Activated T-helper 1 cell treated with anti-CD3 and anti-CD28 coated beads, Interleukin-12 subunit alpha, Interleukin-12 subunit beta, Interleukin-2, Interleukin-4 antibody, amounts not matched to agents 30 ng/mL and 10 ng/mL and 1 ng/mL, durations not matched to agents 14 hours and 24 hours and 36 hours (primary cell): ENCODE results near the gene HORMAD2. TPM values are rescaled to one million over a fixed set of nuclear protein-coding genes. Genes with fewer than 3 reads are reported as not detected.
"Not testable (repeated sequence)": the region's sequence is repeated elsewhere in the genome, so short reads cannot be mapped to it uniquely, and the experiment has no call there.

ENCODE experiments used
- DNase-seq: peaks from one replicate; pipeline ENCODE4 v3.0.0; 2021; ENCODE audit warnings: low spot score
- H3K27ac Mint-ChIP-seq: one replicate; pipeline ENCODE4 v1.8.0; 2021; ENCODE audit warnings: mild to moderate bottlenecking, mixed read lengths
- H3K27me3 Mint-ChIP-seq: one replicate; pipeline ENCODE4 v1.8.0; 2022; ENCODE audit warnings: mild to moderate bottlenecking, moderate library complexity, mixed read lengths; ENCODE audit not compliant: insufficient read depth
- H3K36me3 Mint-ChIP-seq: one replicate; pipeline ENCODE4 v1.8.0; 2021; ENCODE audit warnings: low read depth, mixed read lengths
- H3K4me1 Mint-ChIP-seq: one replicate; pipeline ENCODE4 v1.8.0; 2021; ENCODE audit warnings: low read depth, mixed read lengths
- H3K4me3 Mint-ChIP-seq: one replicate; pipeline ENCODE4 v1.8.0; 2021; ENCODE audit warnings: mild to moderate bottlenecking, moderate library complexity, mixed read lengths
- H3K9me3 Mint-ChIP-seq: one replicate; pipeline ENCODE4 v1.8.0; 2021; ENCODE audit warnings: mixed read lengths
- intact Hi-C: fragments of 100-400 bp; cut with micrococcal nuclease; formaldehyde crosslinking; loops from one replicate; pipeline ENCODE4 v1.15.1; 2024
- total RNA-seq: library from RNA; stranded (reverse); gene quantifications from 2 replicates; pipeline ENCODE4 v1.2.3, GENCODE V29; 2022

Gene HORMAD2
- total RNA-seq, 1 donor from 2014 or later = 0.21 TPM

GRCh38 chr22:30062259-30062658 is 18.0 kb upstream of the HORMAD2 start:
- intact Hi-C loops = no loop called here
- H3K4me1 Mint-ChIP-seq = no peaks in the 10 kb centered on the region
- peaks cover 30% of the 10 kb centered on the region for H3K9me3 Mint-ChIP-seq
- no peaks in the 10 kb centered on the region for H3K36me3 Mint-ChIP-seq
- no peak overlapping the region for H3K4me3 Mint-ChIP-seq
- H3K27me3 Mint-ChIP-seq = peaks cover 10% of the 10 kb centered on the region
- no peak for DNase-seq
- H3K27ac Mint-ChIP-seq = no peak overlapping the region

GRCh38 chr22:30062950-30063349 is 17.3 kb upstream of the HORMAD2 start:
- H3K4me3 Mint-ChIP-seq = no peak overlapping the region
- H3K27me3 Mint-ChIP-seq = peaks cover 7% of the 10 kb centered on the region
- no peak overlapping the region for H3K27ac Mint-ChIP-seq
- intact Hi-C loops = no loop called here
- peaks cover 27% of the 10 kb centered on the region for H3K9me3 Mint-ChIP-seq
- no peaks in the 10 kb centered on the region for H3K4me1 Mint-ChIP-seq
- DNase-seq = no peak
- H3K36me3 Mint-ChIP-seq = no peaks in the 10 kb centered on the region

GRCh38 chr22:30064172-30064571 is 16.1 kb upstream of the HORMAD2 start:
- no peak overlapping the region for H3K27ac Mint-ChIP-seq
- H3K4me1 Mint-ChIP-seq = no peaks in the 10 kb centered on the region
- intact Hi-C loops = no loop called here
- H3K36me3 Mint-ChIP-seq = no peaks in the 10 kb centered on the region
- H3K4me3 Mint-ChIP-seq = no peak overlapping the region
- H3K27me3 Mint-ChIP-seq = peaks cover 7% of the 10 kb centered on the region
- no peak for DNase-seq
- peaks cover 27% of the 10 kb centered on the region for H3K9me3 Mint-ChIP-seq

- Mint-ChIP-seq H3K9me3 (no peaks in the 10 kb centered on the region), H3K27me3 (peaks cover 12% of the 10 kb centered on the region), H3K4me3 (no peak overlapping the region), H3K4me1 (peaks cover 18% of the 10 kb centered on the region), H3K36me3 (no peaks in the 10 kb centered on the region), H3K27ac (no peak overlapping the region)
- DNase-seq = no peak
- intact Hi-C loops = no loop called here
These were observed 6.5 kb upstream of the HORMAD2 start for GRCh38 chr22:30073743-30074142.

- H3K9me3 Mint-ChIP-seq = no peaks in the 10 kb centered on the region
- DNase-seq = no peak
- H3K4me1 Mint-ChIP-seq = peaks cover 22% of the 10 kb centered on the region
- no peak overlapping the region for H3K4me3 Mint-ChIP-seq
- intact Hi-C loops = no loop called here
- peaks cover 12% of the 10 kb centered on the region for H3K27me3 Mint-ChIP-seq
- no peak overlapping the region for H3K27ac Mint-ChIP-seq
- no peaks in the 10 kb centered on the region for H3K36me3 Mint-ChIP-seq
These were observed 6.1 kb upstream of the HORMAD2 start for GRCh38 chr22:30074147-30074546.

- DNase-seq = no peak
- Mint-ChIP-seq H3K9me3 (no peaks in the 10 kb centered on the region), H3K27ac (no peak overlapping the region), H3K36me3 (no peaks in the 10 kb centered on the region), H3K4me1 (peaks cover 23% of the 10 kb centered on the region), H3K27me3 (peaks cover 12% of the 10 kb centered on the region), H3K4me3 (no peak overlapping the region)
- intact Hi-C loops = no loop called here
These were observed 5.3 kb upstream of the HORMAD2 start for GRCh38 chr22:30074994-30075393.

GRCh38 chr22:30077279-30077880 is 2.9 kb upstream of the HORMAD2 start:
- Mint-ChIP-seq H3K27ac (no peak overlapping the region), H3K4me3 (no peak overlapping the region), H3K4me1 (peaks cover 23% of the 10 kb centered on the region), H3K9me3 (no peaks in the 10 kb centered on the region), H3K36me3 (no peaks in the 10 kb centered on the region), H3K27me3 (peaks cover 16% of the 10 kb centered on the region)
- DNase-seq = no peak
- intact Hi-C loops = no loop called here

- peak; percentile 10 for DNase-seq
- peak overlapping the region; percentile 56 for H3K27ac Mint-ChIP-seq
- peak overlapping the region; percentile 53 for H3K4me3 Mint-ChIP-seq
- peaks cover 23% of the 10 kb centered on the region for H3K4me1 Mint-ChIP-seq
- intact Hi-C loops = loop anchor here (2.0 kb wide), 1 partner anchor 240 kb away; the partner anchor contains the start of gene ASCC2
- H3K36me3 Mint-ChIP-seq = no peaks in the 10 kb centered on the region
- no peaks in the 10 kb centered on the region for H3K9me3 Mint-ChIP-seq
- H3K27me3 Mint-ChIP-seq = peaks cover 16% of the 10 kb centered on the region
These were observed 1.6 kb upstream of the HORMAD2 start for GRCh38 chr22:30078320-30079311.

- Mint-ChIP-seq H3K36me3 (peaks cover 4% of the 10 kb centered on the region), H3K27me3 (peaks cover 7% of the 10 kb centered on the region), H3K9me3 (peaks cover 5% of the 10 kb centered on the region), H3K4me1 (peaks cover 24% of the 10 kb centered on the region), H3K27ac (no peak overlapping the region), H3K4me3 (no peak overlapping the region)
- no peak for DNase-seq
- intact Hi-C loops = no loop called here
These were observed 541 bp downstream of the HORMAD2 start for GRCh38 chr22:30080805-30081204.

- no peak for DNase-seq
- H3K4me1 Mint-ChIP-seq = peaks cover 15% of the 10 kb centered on the region
- H3K27ac Mint-ChIP-seq = peak overlapping the region; percentile 9
- intact Hi-C loops = loop anchor here (5.0 kb wide), 1 partner anchor 44 kb away; no protein-coding TSS in a partner anchor
- no peak overlapping the region for H3K4me3 Mint-ChIP-seq
- H3K36me3 Mint-ChIP-seq = peaks cover 4% of the 10 kb centered on the region
- peaks cover 2% of the 10 kb centered on the region for H3K27me3 Mint-ChIP-seq
- H3K9me3 Mint-ChIP-seq = peaks cover 5% of the 10 kb centered on the region
These were observed 6.2 kb downstream of the HORMAD2 start for GRCh38 chr22:30086496-30086895.

- H3K27ac Mint-ChIP-seq, DNase-seq, H3K27me3 Mint-ChIP-seq, H3K36me3 Mint-ChIP-seq, H3K9me3 Mint-ChIP-seq, H3K4me3 Mint-ChIP-seq: not testable (repeated sequence)
- intact Hi-C loops = loop anchor here (5.0 kb wide), 1 partner anchor 45 kb away; no protein-coding TSS in a partner anchor
- peaks cover 15% of the 10 kb centered on the region for H3K4me1 Mint-ChIP-seq
These were observed 6.8 kb downstream of the HORMAD2 start for GRCh38 chr22:30087037-30087436.

- intact Hi-C loops = loop anchor here (2.0 to 5.0 kb wide), 3 partner anchors 45 to 321 kb away; partner anchors contain the start of genes MTMR3, UQCR10 and ZMAT5
- DNase-seq = no peak
- Mint-ChIP-seq H3K36me3 (peaks cover 4% of the 10 kb centered on the region), H3K9me3 (peaks cover 5% of the 10 kb centered on the region), H3K27me3 (peaks cover 5% of the 10 kb centered on the region), H3K4me1 (peaks cover 15% of the 10 kb centered on the region), H3K27ac (no peak overlapping the region), H3K4me3 (no peak overlapping the region)
These were observed 7.3 kb downstream of the HORMAD2 start for GRCh38 chr22:30087611-30088010.

- Mint-ChIP-seq H3K4me1 (peaks cover 15% of the 10 kb centered on the region), H3K36me3 (peaks cover 5% of the 10 kb centered on the region), H3K27ac (no peak overlapping the region), H3K27me3 (peaks cover 5% of the 10 kb centered on the region), H3K4me3 (no peak overlapping the region), H3K9me3 (peaks cover 5% of the 10 kb centered on the region)
- intact Hi-C loops = loop anchor here (2.0 to 5.0 kb wide), 3 partner anchors 46 to 322 kb away; partner anchors contain the start of genes MTMR3, UQCR10 and ZMAT5
- no peak for DNase-seq
These were observed 8.2 kb downstream of the HORMAD2 start for GRCh38 chr22:30088468-30088867.
